ENCODE results near the gene GREB1L.

The GREB1L gene

DNA sequence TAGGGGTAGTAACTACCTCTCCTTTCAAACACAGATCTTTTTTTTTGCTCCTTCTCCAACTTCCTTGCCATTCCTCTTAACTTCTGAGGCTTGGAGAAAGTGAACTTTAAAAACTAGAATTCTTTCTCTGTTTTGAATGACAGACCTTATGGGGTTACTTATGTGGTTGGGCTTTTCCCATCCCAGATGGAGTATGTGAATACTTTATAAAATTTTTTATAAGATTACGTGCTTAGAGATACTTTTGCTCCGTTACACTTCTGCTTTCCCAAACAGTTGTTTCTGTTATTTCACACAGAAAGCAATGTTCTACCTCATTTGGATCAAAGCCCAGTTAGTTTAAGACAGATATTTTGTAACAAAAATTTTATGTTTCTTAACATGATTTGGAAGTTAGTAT lies 20.2 kb downstream of the GREB1L start:
- WGBS, 2 donors (ENCODE audit: extremely low coverage in 2 of 2, insufficient read length in 2 of 2, insufficient replicate concordance in 1 of 2), result no CpG with 5 or more reads among the region's 2 CpGs
- Histone ChIP-seq H2AFZ (ENCODE audit: low read length) (no peak overlapping the region), H3K27ac (replicated peaks; ENCODE audit: low read length) (peak overlapping the region; percentile 71), H3K14ac (ENCODE audit: low read length) (no peak overlapping the region), H3K18ac (ENCODE audit: low read length) (no peak overlapping the region), H3K9me3 (replicated peaks in 1 of 2; ENCODE audit: control insufficient read depth in 2 of 2, insufficient read depth in 1 of 2, low read depth in 1 of 2, low read length in 2 of 2) (no peaks in the 10 kb centered on the region), H3K4me3 (ENCODE audit: low read length in 2 of 2) (no peak overlapping the region), H3K4ac (ENCODE audit: low read length) (no peak overlapping the region), H2AK5ac (ENCODE audit: low read depth, low read length) (no peak overlapping the region), H4K8ac (ENCODE audit: low read depth, low read length) (no peak overlapping the region), H3K4me1 (ENCODE audit: control insufficient read depth in 2 of 2, insufficient read depth in 1 of 2, low read depth in 1 of 2, low read length in 2 of 2) (peaks cover 14 to 88% of the 10 kb centered on the region in 2 donors), H3K4me2 (ENCODE audit: insufficient read depth, low read length, poor library complexity, severe bottlenecking) (no peak overlapping the region), H3K79me1 (ENCODE audit: low read depth, low read length) (no peaks in the 10 kb centered on the region), H3K27me3 (ENCODE audit: control insufficient read depth in 3 of 3, insufficient read depth in 3 of 3, low read depth in 1 of 3, low read length in 3 of 3) (no peaks in the 10 kb centered on the region), H3K36me3 (replicated peaks in 1 of 2; ENCODE audit: control insufficient read depth in 2 of 2, insufficient read depth in 2 of 2, low read length in 2 of 2) (peaks cover 0 to 3% of the 10 kb centered on the region in 2 donors), H2BK12ac (ENCODE audit: low read length) (no peak overlapping the region), H2BK5ac (ENCODE audit: low read length) (no peak overlapping the region), H3K9ac (ENCODE audit: low read depth, low read length, poor library complexity) (no peak overlapping the region), H2BK15ac (ENCODE audit: low read length) (no peak overlapping the region), H4K91ac (ENCODE audit: low read depth, low read length, poor library complexity) (no peak overlapping the region), H3K23ac (ENCODE audit: low read depth, low read length, poor library complexity) (no peak overlapping the region), H2BK120ac (ENCODE audit: low read depth, low read length) (no peak overlapping the region)
- no peak for DNase-seq (ENCODE audit: low spot score)

DNA sequence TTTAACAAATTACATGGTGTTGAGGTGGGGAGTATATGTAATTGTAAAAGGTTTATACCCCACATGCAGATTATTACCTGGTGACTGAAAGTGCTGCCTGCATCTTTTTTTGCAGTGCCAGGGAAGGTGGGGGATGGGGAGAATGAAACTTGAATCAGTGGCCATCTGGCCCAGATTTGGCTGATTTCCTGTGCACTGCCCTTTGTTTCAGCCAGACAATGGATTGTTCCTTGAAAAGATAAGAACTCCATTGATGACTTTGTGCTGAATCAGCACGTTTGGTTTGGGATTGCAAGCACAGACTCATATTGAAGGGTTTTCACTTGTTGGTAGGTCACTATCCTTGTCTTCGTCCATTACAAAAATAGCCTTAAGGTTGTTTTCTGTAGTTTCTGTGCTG lies 20.9 kb downstream of the GREB1L start:
- H3K4me2 ChIP-seq (ENCODE audit: insufficient read depth, low read length, poor library complexity, severe bottlenecking), result peak overlapping the region; percentile 42
- H3K27me3 ChIP-seq (ENCODE audit: control insufficient read depth in 3 of 3, insufficient read depth in 3 of 3, low read depth in 1 of 3, low read length in 3 of 3), result no peaks in the 10 kb centered on the region
- no peak overlapping the region for H3K4ac ChIP-seq (ENCODE audit: low read length)
- peaks cover 14 to 80% of the 10 kb centered on the region in 2 donors for H3K4me1 ChIP-seq (ENCODE audit: control insufficient read depth in 2 of 2, insufficient read depth in 1 of 2, low read depth in 1 of 2, low read length in 2 of 2)
- no peak overlapping the region for H3K18ac ChIP-seq (ENCODE audit: low read length)
- H2BK15ac ChIP-seq (ENCODE audit: low read length), result no peak overlapping the region
- H3K9me3 ChIP-seq (replicated peaks in 1 of 2; ENCODE audit: control insufficient read depth in 2 of 2, insufficient read depth in 1 of 2, low read depth in 1 of 2, low read length in 2 of 2), result no peaks in the 10 kb centered on the region
- WGBS, 2 donors (ENCODE audit: extremely low coverage in 2 of 2, insufficient read length in 2 of 2, insufficient replicate concordance in 1 of 2), result no CpG with 5 or more reads among the region's 2 CpGs
- peak; percentile 74 for DNase-seq (ENCODE audit: low spot score)
- H3K36me3 ChIP-seq (replicated peaks in 1 of 2; ENCODE audit: control insufficient read depth in 2 of 2, insufficient read depth in 2 of 2, low read length in 2 of 2), result peaks cover 0 to 3% of the 10 kb centered on the region in 2 donors
- no peaks in the 10 kb centered on the region for H3K79me1 ChIP-seq (ENCODE audit: low read depth, low read length)
- no peak overlapping the region for H3K23ac ChIP-seq (ENCODE audit: low read depth, low read length, poor library complexity)
- no peak overlapping the region for H3K9ac ChIP-seq (ENCODE audit: low read depth, low read length, poor library complexity)
- H4K91ac ChIP-seq (ENCODE audit: low read depth, low read length, poor library complexity), result no peak overlapping the region
- H2AK5ac ChIP-seq (ENCODE audit: low read depth, low read length), result no peak overlapping the region
- no peak overlapping the region for H2BK120ac ChIP-seq (ENCODE audit: low read depth, low read length)
- H4K8ac ChIP-seq (ENCODE audit: low read depth, low read length), result no peak overlapping the region
- no peak overlapping the region for H2BK5ac ChIP-seq (ENCODE audit: low read length)
- H3K14ac ChIP-seq (ENCODE audit: low read length), result no peak overlapping the region
- no peak overlapping the region for H2AFZ ChIP-seq (ENCODE audit: low read length)
- H2BK12ac ChIP-seq (ENCODE audit: low read length), result no peak overlapping the region
- H3K4me3 ChIP-seq (ENCODE audit: low read length in 2 of 2), result no peak overlapping the region
- peak overlapping the region; percentile 37 for H3K27ac ChIP-seq (replicated peaks; ENCODE audit: low read length)

DNA sequence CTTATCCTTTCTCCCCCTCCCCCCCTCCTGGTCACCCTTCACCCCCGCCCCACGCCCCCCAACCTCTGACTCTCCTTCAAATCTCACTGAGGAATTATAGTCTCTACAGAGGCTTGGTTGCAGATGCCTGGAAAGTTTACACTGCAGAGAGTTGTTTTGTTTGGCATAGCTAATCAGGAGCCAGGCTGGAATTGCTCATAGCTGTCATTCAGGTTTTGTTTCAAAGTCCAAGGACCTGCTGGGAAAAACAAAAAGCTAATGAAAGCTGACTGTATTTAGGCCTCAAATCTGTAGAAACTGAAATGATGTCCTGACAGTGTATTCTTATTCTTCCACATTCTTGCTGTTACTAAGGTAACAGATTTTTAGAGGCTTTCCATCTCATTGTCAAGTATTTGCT lies 22.6 kb downstream of the GREB1L start:
- H3K9ac ChIP-seq (ENCODE audit: low read depth, low read length, poor library complexity), result no peak overlapping the region
- no peaks in the 10 kb centered on the region for H3K9me3 ChIP-seq (replicated peaks in 1 of 2; ENCODE audit: control insufficient read depth in 2 of 2, insufficient read depth in 1 of 2, low read depth in 1 of 2, low read length in 2 of 2)
- H3K79me1 ChIP-seq (ENCODE audit: low read depth, low read length), result no peaks in the 10 kb centered on the region
- no peak overlapping the region for H3K18ac ChIP-seq (ENCODE audit: low read length)
- no peak overlapping the region for H3K14ac ChIP-seq (ENCODE audit: low read length)
- H3K36me3 ChIP-seq (replicated peaks in 1 of 2; ENCODE audit: control insufficient read depth in 2 of 2, insufficient read depth in 2 of 2, low read length in 2 of 2), result peaks cover 0 to 10% of the 10 kb centered on the region in 2 donors
- H3K27ac ChIP-seq (replicated peaks; ENCODE audit: low read length), result peak overlapping the region; percentile 40
- no peak overlapping the region for H2BK5ac ChIP-seq (ENCODE audit: low read length)
- peak overlapping the region; percentile 40 for H3K4me2 ChIP-seq (ENCODE audit: insufficient read depth, low read length, poor library complexity, severe bottlenecking)
- no peak overlapping the region for H4K91ac ChIP-seq (ENCODE audit: low read depth, low read length, poor library complexity)
- DNase-seq (ENCODE audit: low spot score), result peak; percentile 79
- no peak overlapping the region for H3K23ac ChIP-seq (ENCODE audit: low read depth, low read length, poor library complexity)
- H3K27me3 ChIP-seq (ENCODE audit: control insufficient read depth in 3 of 3, insufficient read depth in 3 of 3, low read depth in 1 of 3, low read length in 3 of 3), result no peaks in the 10 kb centered on the region
- H4K8ac ChIP-seq (ENCODE audit: low read depth, low read length), result no peak overlapping the region
- WGBS, 2 donors (ENCODE audit: extremely low coverage in 2 of 2, insufficient read length in 2 of 2, insufficient replicate concordance in 1 of 2), result no CpG with 5 or more reads among the region's 2 CpGs
- no peak overlapping the region for H2BK120ac ChIP-seq (ENCODE audit: low read depth, low read length)
- no peak overlapping the region for H2BK12ac ChIP-seq (ENCODE audit: low read length)
- H3K4ac ChIP-seq (ENCODE audit: low read length), result no peak overlapping the region
- H2BK15ac ChIP-seq (ENCODE audit: low read length), result no peak overlapping the region
- H3K4me3 ChIP-seq (ENCODE audit: low read length in 2 of 2), result no peak overlapping the region
- no peak overlapping the region for H2AFZ ChIP-seq (ENCODE audit: low read length)
- H3K4me1 ChIP-seq (ENCODE audit: control insufficient read depth in 2 of 2, insufficient read depth in 1 of 2, low read depth in 1 of 2, low read length in 2 of 2), result peaks cover 10 to 65% of the 10 kb centered on the region in 2 donors
- H2AK5ac ChIP-seq (ENCODE audit: low read depth, low read length), result no peak overlapping the region

DNA sequence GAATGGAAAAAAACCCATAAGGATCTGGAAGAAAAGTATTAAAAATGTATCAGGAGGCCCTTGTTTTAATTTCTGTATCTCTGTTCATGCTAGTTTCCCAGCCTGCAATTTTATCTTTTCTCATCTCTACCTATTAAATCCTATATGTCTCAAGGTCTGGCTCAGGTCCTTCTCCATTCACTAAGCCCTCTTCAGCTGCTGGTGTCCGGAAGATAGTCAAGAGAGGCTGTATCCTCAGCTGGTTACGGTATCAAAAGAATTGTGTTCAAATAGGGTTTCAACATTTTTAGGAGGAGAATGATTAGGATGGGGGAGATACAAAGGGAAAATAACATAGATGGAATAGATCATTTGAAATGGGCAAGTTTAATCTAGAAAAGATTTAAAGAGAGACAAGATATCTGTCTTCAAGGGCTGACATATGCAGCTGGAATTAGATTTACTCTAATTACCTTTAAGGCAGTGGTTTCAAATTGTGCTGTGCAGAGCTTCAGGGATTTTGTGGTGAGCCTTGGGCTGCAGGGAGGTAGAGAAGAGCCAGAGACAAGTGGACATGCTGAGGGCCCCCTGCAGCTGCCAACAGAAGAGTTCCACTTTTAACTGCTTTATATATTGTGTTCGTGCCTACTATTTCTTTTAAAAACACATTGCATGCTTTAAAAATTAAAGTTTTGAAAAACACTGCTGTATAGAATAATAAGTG lies 24.1 kb downstream of the GREB1L start:
- no peak for DNase-seq (ENCODE audit: low spot score)
- Histone ChIP-seq H3K4me2 (ENCODE audit: insufficient read depth, low read length, poor library complexity, severe bottlenecking) (no peak overlapping the region), H3K79me1 (ENCODE audit: low read depth, low read length) (no peaks in the 10 kb centered on the region), H3K4ac (ENCODE audit: low read length) (no peak overlapping the region), H2BK12ac (ENCODE audit: low read length) (no peak overlapping the region), H3K23ac (ENCODE audit: low read depth, low read length, poor library complexity) (no peak overlapping the region), H3K9ac (ENCODE audit: low read depth, low read length, poor library complexity) (no peak overlapping the region), H3K9me3 (replicated peaks in 1 of 2; ENCODE audit: control insufficient read depth in 2 of 2, insufficient read depth in 1 of 2, low read depth in 1 of 2, low read length in 2 of 2) (no peaks in the 10 kb centered on the region), H2BK120ac (ENCODE audit: low read depth, low read length) (no peak overlapping the region), H3K4me1 (ENCODE audit: control insufficient read depth in 2 of 2, insufficient read depth in 1 of 2, low read depth in 1 of 2, low read length in 2 of 2) (peaks cover 10 to 58% of the 10 kb centered on the region in 2 donors), H4K8ac (ENCODE audit: low read depth, low read length) (no peak overlapping the region), H2AFZ (ENCODE audit: low read length) (no peak overlapping the region), H3K14ac (ENCODE audit: low read length) (no peak overlapping the region), H4K91ac (ENCODE audit: low read depth, low read length, poor library complexity) (no peak overlapping the region), H2BK5ac (ENCODE audit: low read length) (no peak overlapping the region), H3K36me3 (replicated peaks in 1 of 2; ENCODE audit: control insufficient read depth in 2 of 2, insufficient read depth in 2 of 2, low read length in 2 of 2) (peaks cover 0 to 13% of the 10 kb centered on the region in 2 donors), H2AK5ac (ENCODE audit: low read depth, low read length) (no peak overlapping the region), H3K18ac (ENCODE audit: low read length) (no peak overlapping the region), H2BK15ac (ENCODE audit: low read length) (no peak overlapping the region), H3K4me3 (ENCODE audit: low read length in 2 of 2) (no peak overlapping the region), H3K27ac (replicated peaks; ENCODE audit: low read length) (peak overlapping the region; percentile 49), H3K27me3 (ENCODE audit: control insufficient read depth in 3 of 3, insufficient read depth in 3 of 3, low read depth in 1 of 3, low read length in 3 of 3) (no peaks in the 10 kb centered on the region)
- no CpG with 5 or more reads among the region's 3 CpGs for WGBS, 2 donors (ENCODE audit: extremely low coverage in 2 of 2, insufficient read length in 2 of 2, insufficient replicate concordance in 1 of 2)
